Measurements from ENCODE around the gene CCL17. TPM values are rescaled to one million over a fixed set of nuclear protein-coding genes. Genes with fewer than 3 reads are reported as not detected.

The CCL17 gene
- total RNA-seq, result 1 to 10 TPM in 1 of 6 donors, not detected in 5; 1.1 TPM
- polyA plus RNA-seq, result not detected

DNA sequence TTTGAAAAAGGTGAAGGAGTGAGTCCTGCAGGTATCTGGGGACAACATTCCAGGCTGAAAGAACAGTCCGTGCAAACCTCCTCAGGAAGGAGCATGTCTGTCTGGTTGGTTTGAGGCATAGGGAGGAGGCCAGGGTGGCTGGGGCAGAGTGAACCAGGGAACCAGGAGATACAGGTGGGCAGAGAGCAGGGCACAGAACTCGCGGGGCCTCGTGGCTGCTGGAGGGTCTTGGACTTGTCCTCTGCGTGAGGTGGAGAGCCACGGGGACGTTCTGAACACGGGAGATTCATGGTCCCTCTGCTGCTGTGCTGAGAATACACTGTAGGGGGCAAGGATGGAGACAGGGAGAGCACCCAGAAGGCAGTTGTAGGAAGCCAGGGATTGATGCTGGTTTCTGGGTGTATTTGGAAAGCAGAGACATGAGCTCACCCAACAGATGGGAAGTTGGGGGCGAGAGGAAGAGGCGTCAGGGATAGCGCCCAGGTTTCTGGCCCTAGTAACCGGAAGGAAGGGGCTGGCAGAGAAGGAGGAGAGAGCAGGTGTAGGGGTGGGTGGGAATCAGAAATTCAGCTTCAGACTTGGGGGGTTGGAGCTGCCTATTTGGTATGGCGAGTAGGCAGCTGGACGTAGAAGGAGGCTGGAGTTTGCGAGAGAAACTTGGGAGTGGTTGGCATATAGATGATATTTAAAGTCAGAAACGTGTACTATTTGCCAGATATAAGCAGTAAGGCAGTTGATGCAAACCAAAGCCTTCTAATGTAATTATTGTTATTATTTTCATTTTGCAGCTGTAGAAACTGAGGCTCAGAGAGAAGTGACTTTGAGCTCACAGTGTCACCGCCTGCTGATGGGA lies at the start of gene CCL17:
Gene CCL17 (plus strand): TSS at position 803 of the 853 bp plus-strand sequence. CDS start 9,166 bp downstream, outside the sequence.
- intact Hi-C loops (cut with DNase I), result no loop called here
- Histone ChIP-seq H3K4me1 (no peaks in the 10 kb centered on the region), H3K27ac (no peak within 1 kb of the TSS), H3K27me3 (no peaks in the 10 kb centered on the region), H3K36me3 (no peaks in the 10 kb centered on the region), H3K4me3 (no peak within 1 kb of the TSS), H3K9me3 (no peaks in the 10 kb centered on the region)
- FAIRE-seq, result no peak
- WGBS, 2 donors, result 68 to 75% methylated on average over 17 of the region's 17 CpGs
- ATAC-seq, result no peak
- DNase-seq, result no peak
- TF ChIP-seq, protein P1, sequence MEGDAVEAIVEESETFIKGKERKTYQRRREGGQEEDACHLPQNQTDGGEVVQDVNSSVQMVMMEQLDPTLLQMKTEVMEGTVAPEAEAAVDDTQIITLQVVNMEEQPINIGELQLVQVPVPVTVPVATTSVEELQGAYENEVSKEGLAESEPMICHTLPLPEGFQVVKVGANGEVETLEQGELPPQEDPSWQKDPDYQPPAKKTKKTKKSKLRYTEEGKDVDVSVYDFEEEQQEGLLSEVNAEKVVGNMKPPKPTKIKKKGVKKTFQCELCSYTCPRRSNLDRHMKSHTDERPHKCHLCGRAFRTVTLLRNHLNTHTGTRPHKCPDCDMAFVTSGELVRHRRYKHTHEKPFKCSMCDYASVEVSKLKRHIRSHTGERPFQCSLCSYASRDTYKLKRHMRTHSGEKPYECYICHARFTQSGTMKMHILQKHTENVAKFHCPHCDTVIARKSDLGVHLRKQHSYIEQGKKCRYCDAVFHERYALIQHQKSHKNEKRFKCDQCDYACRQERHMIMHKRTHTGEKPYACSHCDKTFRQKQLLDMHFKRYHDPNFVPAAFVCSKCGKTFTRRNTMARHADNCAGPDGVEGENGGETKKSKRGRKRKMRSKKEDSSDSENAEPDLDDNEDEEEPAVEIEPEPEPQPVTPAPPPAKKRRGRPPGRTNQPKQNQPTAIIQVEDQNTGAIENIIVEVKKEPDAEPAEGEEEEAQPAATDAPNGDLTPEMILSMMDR (IDR thresholded peaks at IDR 0.05), result no peak

- Histone ChIP-seq H3K4me1 (no peaks in the 10 kb centered on the region), H3K27me3 (no peaks in the 10 kb centered on the region), H3K27ac (no peak overlapping the region), H3K4me3 (no peak overlapping the region), H3K36me3 (no peaks in the 10 kb centered on the region), H3K9me3 (no peaks in the 10 kb centered on the region)
- DNase-seq (no peak), ATAC-seq (no peak), FAIRE-seq (no peak)
- intact Hi-C loops (cut with DNase I), result no loop called here
- TF ChIP-seq, protein P1 (IDR thresholded peaks at IDR 0.05), result no peak
- WGBS, 2 donors, result 81 to 82% methylated on average over 5 of the region's 5 CpGs
These were observed 48.6 kb upstream of the CCL17 start for GRCh38 chr16:57355898-57356414.

DNA sequence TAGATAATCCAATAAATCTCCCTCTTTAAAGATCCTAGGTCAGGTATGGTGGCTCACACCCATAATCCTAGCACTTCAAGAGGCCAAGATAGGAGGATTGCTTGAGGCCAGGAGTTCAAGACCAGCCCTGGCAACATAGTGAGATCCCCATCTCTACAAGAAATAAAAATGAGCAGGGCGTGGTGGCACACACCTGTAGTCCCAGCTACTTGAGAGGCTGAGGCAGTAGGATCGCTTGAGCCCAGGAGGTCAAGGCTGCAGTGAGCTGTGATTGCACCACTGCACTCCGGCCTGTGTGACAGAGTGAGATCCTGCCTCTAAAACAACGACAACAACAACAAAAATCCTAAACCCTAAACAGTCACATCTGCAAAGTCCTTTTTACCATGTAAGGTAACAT lies 48.0 kb upstream of the CCL17 start:
- Histone ChIP-seq H3K9me3 (no peaks in the 10 kb centered on the region), H3K36me3 (no peaks in the 10 kb centered on the region), H3K27me3 (no peaks in the 10 kb centered on the region), H3K27ac (no peak overlapping the region), H3K4me1 (peaks cover 0 to 3% (median 3%) of the 10 kb centered on the region in 3 donors), H3K4me3 (no peak overlapping the region)
- ATAC-seq (no peak), FAIRE-seq (no peak), DNase-seq (no peak)
- WGBS, 2 donors, result 78 to 93% methylated on average over 4 of the region's 4 CpGs
- intact Hi-C loops (cut with DNase I), result no loop called here
- TF ChIP-seq, protein P1 (IDR thresholded peaks at IDR 0.05), result no peak

DNA sequence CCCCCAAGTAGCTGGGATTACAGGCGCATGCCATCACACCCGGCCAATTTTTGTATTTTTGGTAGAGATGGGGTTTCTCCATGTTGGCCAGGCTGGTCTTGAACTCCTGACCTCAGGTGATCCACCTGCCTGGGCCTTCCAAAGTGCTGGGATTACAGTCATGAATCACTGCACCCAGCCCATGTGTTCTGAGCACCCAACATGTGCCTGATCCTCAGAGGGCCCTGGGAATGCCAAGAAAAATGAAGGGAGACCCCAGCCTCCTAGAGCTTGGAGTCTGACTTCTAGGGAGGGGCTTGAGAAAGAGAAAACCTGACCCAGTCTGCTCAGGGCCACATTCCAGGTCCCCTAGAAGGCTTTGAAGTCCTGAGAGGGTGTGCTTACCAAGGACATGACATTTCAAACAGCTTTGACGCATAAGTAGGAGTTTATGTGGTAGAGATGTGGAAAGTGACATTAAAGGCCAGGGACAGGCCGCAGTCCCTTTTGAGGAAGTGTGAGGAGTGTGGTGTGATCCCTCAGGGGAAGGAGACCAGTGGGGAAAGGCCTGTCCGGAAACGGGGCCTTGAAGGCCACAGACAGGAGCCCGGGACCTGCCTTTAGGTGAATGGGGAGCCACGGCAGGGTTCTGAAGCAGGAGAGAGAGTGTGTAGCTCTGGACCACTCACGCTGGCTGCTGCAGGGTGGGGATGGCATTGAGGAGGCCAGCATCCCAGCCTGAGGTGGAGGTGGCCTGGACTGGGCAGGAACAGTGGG lies 47.1 kb upstream of the CCL17 start:
- ATAC-seq, result peak in 1 of 4 donors; percentile 44
- no peak for FAIRE-seq
- TF ChIP-seq, protein P1 (IDR thresholded peaks at IDR 0.05), result no peak
- intact Hi-C loops (cut with DNase I), result no loop called here
- Histone ChIP-seq H3K9me3 (no peaks in the 10 kb centered on the region), H3K36me3 (no peaks in the 10 kb centered on the region), H3K27ac (no peak overlapping the region), H3K4me3 (no peak overlapping the region), H3K4me1 (peaks cover 0 to 7% (median 7%) of the 10 kb centered on the region in 3 donors), H3K27me3 (no peaks in the 10 kb centered on the region)
- no peak for DNase-seq
- 81 to 91% methylated on average over 9 of the region's 9 CpGs for WGBS, 2 donors

Measured in pancreas (tissue), 10 donors.